ENCODE data around the gene KIF4B. TPM values are rescaled to one million over a fixed set of nuclear protein-coding genes. Genes with fewer than 3 reads are reported as not detected.

Gene KIF4B
- polyA plus RNA-seq, 1 donor from 2014 or later, result not detected

DNA sequence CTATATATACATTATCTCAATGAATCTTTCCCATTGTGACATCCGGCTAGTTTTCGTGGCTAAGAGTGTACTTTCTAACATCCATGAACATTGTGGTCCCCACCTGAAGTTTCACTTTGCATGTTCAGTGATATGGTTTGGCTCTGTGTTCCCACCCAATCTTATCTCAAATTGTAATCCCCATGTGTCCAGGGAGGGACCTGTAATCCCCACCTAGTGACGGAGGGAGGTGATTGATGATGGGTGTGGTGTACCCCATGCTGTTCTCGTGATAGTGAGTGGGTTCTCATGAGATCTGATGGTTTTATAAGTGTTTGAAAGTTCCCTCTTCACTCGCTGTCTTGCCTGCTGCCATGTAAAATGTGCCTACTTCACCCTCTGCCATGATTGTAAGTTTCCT lies 44.6 kb upstream of the KIF4B start:
- no peak for TF ChIP-seq SMC3 (conservative IDR thresholded peaks at IDR 0.05; ENCODE audit: poor library complexity)
- no peak for TF ChIP-seq RAD21 (conservative IDR thresholded peaks at IDR 0.05)
- no peak for TF ChIP-seq TAF1 (IDR thresholded peaks at IDR 0.05; ENCODE audit: low read depth)
- TF ChIP-seq POLR2AphosphoS5 (IDR thresholded peaks at IDR 0.05), result no peak
- TF ChIP-seq, protein P1, sequence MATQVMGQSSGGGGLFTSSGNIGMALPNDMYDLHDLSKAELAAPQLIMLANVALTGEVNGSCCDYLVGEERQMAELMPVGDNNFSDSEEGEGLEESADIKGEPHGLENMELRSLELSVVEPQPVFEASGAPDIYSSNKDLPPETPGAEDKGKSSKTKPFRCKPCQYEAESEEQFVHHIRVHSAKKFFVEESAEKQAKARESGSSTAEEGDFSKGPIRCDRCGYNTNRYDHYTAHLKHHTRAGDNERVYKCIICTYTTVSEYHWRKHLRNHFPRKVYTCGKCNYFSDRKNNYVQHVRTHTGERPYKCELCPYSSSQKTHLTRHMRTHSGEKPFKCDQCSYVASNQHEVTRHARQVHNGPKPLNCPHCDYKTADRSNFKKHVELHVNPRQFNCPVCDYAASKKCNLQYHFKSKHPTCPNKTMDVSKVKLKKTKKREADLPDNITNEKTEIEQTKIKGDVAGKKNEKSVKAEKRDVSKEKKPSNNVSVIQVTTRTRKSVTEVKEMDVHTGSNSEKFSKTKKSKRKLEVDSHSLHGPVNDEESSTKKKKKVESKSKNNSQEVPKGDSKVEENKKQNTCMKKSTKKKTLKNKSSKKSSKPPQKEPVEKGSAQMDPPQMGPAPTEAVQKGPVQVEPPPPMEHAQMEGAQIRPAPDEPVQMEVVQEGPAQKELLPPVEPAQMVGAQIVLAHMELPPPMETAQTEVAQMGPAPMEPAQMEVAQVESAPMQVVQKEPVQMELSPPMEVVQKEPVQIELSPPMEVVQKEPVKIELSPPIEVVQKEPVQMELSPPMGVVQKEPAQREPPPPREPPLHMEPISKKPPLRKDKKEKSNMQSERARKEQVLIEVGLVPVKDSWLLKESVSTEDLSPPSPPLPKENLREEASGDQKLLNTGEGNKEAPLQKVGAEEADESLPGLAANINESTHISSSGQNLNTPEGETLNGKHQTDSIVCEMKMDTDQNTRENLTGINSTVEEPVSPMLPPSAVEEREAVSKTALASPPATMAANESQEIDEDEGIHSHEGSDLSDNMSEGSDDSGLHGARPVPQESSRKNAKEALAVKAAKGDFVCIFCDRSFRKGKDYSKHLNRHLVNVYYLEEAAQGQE (IDR thresholded peaks at IDR 0.05; ENCODE audit: borderline replicate concordance), result no peak
- TF ChIP-seq EZH2 (IDR thresholded peaks at IDR 0.05; ENCODE audit: borderline replicate concordance, insufficient read depth, low read length, poor library complexity, severe bottlenecking), result no peak
- TF ChIP-seq, protein P2, sequence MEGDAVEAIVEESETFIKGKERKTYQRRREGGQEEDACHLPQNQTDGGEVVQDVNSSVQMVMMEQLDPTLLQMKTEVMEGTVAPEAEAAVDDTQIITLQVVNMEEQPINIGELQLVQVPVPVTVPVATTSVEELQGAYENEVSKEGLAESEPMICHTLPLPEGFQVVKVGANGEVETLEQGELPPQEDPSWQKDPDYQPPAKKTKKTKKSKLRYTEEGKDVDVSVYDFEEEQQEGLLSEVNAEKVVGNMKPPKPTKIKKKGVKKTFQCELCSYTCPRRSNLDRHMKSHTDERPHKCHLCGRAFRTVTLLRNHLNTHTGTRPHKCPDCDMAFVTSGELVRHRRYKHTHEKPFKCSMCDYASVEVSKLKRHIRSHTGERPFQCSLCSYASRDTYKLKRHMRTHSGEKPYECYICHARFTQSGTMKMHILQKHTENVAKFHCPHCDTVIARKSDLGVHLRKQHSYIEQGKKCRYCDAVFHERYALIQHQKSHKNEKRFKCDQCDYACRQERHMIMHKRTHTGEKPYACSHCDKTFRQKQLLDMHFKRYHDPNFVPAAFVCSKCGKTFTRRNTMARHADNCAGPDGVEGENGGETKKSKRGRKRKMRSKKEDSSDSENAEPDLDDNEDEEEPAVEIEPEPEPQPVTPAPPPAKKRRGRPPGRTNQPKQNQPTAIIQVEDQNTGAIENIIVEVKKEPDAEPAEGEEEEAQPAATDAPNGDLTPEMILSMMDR (IDR thresholded peaks at IDR 0.05; ENCODE audit: poor library complexity, severe bottlenecking), result no peak
- TF ChIP-seq MXI1 (conservative IDR thresholded peaks at IDR 0.05; ENCODE audit: poor library complexity, severe bottlenecking), result no peak
- no peak for TF ChIP-seq EP300 (conservative IDR thresholded peaks at IDR 0.05; ENCODE audit: poor library complexity, severe bottlenecking)
- no peaks in the 10 kb centered on the region for H3K27me3 ChIP-seq (ENCODE audit: insufficient read depth, low read depth, low read length)
- H3F3A ChIP-seq (ENCODE audit: insufficient read depth, low read length, poor library complexity, severe bottlenecking), result no peaks in the 10 kb centered on the region
- no peak overlapping the region for H3K4me2 ChIP-seq (ENCODE audit: low read length)
- H3K36me3 ChIP-seq (ENCODE audit: insufficient read depth, low read length), result peaks cover 4% of the 10 kb centered on the region
- H4K20me1 ChIP-seq (ENCODE audit: insufficient read depth), result no peaks in the 10 kb centered on the region
- H2AFZ ChIP-seq (ENCODE audit: low read depth, low read length), result no peak overlapping the region
- H3K4me3 ChIP-seq (ENCODE audit: low read length), result no peak overlapping the region
- no peak overlapping the region for H3K9ac ChIP-seq (ENCODE audit: low read length)
- no peaks in the 10 kb centered on the region for H3K79me2 ChIP-seq (replicated peaks; ENCODE audit: insufficient read depth, low read length)
- no peak overlapping the region for H3K27ac ChIP-seq (ENCODE audit: low read length)
- no peaks in the 10 kb centered on the region for H3K9me2 ChIP-seq (ENCODE audit: insufficient read depth, low read length)
- no peaks in the 10 kb centered on the region for H3K9me3 ChIP-seq (ENCODE audit: low read length)

DNA sequence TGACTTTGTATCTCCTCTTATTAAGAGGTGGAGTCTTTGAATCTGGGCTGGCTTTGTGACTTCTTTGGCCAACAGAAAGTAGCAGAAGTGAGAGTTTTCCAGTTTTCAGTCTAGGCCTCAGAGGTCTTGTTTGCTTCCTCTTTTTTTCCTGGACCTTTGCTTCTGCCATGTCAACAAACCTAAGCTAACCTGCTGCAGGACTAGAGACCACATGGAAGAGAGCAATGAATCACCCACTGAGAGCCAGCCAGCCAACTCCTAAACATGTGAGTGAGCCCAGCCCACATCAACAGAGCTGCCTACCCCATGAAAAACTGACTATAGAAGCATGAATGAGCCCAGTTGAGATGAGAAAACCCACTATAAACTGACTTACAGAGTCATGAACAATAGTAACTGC lies 42.8 kb upstream of the KIF4B start:
- Histone ChIP-seq H3K9ac (ENCODE audit: low read length) (no peak overlapping the region), H3K9me3 (ENCODE audit: low read length) (no peaks in the 10 kb centered on the region), H3K79me2 (replicated peaks; ENCODE audit: insufficient read depth, low read length) (no peaks in the 10 kb centered on the region), H2AFZ (ENCODE audit: low read depth, low read length) (no peak overlapping the region), H3K27ac (ENCODE audit: low read length) (no peak overlapping the region), H3F3A (ENCODE audit: insufficient read depth, low read length, poor library complexity, severe bottlenecking) (peaks cover 5% of the 10 kb centered on the region), H4K20me1 (ENCODE audit: insufficient read depth) (no peaks in the 10 kb centered on the region), H3K9me2 (ENCODE audit: insufficient read depth, low read length) (no peaks in the 10 kb centered on the region), H3K27me3 (ENCODE audit: insufficient read depth, low read depth, low read length) (no peaks in the 10 kb centered on the region), H3K36me3 (ENCODE audit: insufficient read depth, low read length) (peaks cover 4% of the 10 kb centered on the region), H3K4me3 (ENCODE audit: low read length) (no peak overlapping the region), H3K4me2 (ENCODE audit: low read length) (no peak overlapping the region)
- TF ChIP-seq, protein P1 (IDR thresholded peaks at IDR 0.05; ENCODE audit: borderline replicate concordance), result no peak
- no peak for TF ChIP-seq SMC3 (conservative IDR thresholded peaks at IDR 0.05; ENCODE audit: poor library complexity)
- no peak for TF ChIP-seq POLR2AphosphoS5 (IDR thresholded peaks at IDR 0.05)
- TF ChIP-seq, protein P2 (IDR thresholded peaks at IDR 0.05; ENCODE audit: poor library complexity, severe bottlenecking), result no peak
- TF ChIP-seq RAD21 (conservative IDR thresholded peaks at IDR 0.05), result no peak
- no peak for TF ChIP-seq TAF1 (IDR thresholded peaks at IDR 0.05; ENCODE audit: low read depth)
- no peak for TF ChIP-seq EP300 (conservative IDR thresholded peaks at IDR 0.05; ENCODE audit: poor library complexity, severe bottlenecking)
- TF ChIP-seq MXI1 (conservative IDR thresholded peaks at IDR 0.05; ENCODE audit: poor library complexity, severe bottlenecking), result no peak
- TF ChIP-seq EZH2 (IDR thresholded peaks at IDR 0.05; ENCODE audit: borderline replicate concordance, insufficient read depth, low read length, poor library complexity, severe bottlenecking), result no peak
